SU-DHL-6 (cell line): ENCODE measurements around the gene MAN2A2.

Experiments
- EZH2phosphoT487 ChIP-seq: fragments of 200-600 bp; sonication (generic), shearing (Covaris generic); conservative IDR thresholded peaks from 2 replicates; pipeline ENCODE4 v1.6.1; 2018; ENCODE audit warnings: mild to moderate bottlenecking, antibody characterized with exemption, low read length, moderate library complexity, mixed read lengths
- TF ChIP-seq, protein P1 (sequence below): fragments of 200-600 bp; sonication (generic); IDR thresholded peaks from one replicate; pipeline ENCODE4 v1.5.1; 2017; ENCODE audit warnings: antibody characterized with exemption, mild to moderate bottlenecking, low read length, moderate library complexity; ENCODE audit not compliant: insufficient read depth, poor library complexity, severe bottlenecking

GRCh38 chr15:90931828-90932659 lies 28.9 kb downstream of the MAN2A2 start, which contains the start of gene HDDC3:
- TF ChIP-seq, protein P1, sequence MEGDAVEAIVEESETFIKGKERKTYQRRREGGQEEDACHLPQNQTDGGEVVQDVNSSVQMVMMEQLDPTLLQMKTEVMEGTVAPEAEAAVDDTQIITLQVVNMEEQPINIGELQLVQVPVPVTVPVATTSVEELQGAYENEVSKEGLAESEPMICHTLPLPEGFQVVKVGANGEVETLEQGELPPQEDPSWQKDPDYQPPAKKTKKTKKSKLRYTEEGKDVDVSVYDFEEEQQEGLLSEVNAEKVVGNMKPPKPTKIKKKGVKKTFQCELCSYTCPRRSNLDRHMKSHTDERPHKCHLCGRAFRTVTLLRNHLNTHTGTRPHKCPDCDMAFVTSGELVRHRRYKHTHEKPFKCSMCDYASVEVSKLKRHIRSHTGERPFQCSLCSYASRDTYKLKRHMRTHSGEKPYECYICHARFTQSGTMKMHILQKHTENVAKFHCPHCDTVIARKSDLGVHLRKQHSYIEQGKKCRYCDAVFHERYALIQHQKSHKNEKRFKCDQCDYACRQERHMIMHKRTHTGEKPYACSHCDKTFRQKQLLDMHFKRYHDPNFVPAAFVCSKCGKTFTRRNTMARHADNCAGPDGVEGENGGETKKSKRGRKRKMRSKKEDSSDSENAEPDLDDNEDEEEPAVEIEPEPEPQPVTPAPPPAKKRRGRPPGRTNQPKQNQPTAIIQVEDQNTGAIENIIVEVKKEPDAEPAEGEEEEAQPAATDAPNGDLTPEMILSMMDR, result peak; percentile 80
- TF ChIP-seq EZH2phosphoT487, result no peak
